IMR-90 (cell line): Measurements from ENCODE around the gene FTSJ3. TPM values are rescaled to one million over a fixed set of nuclear protein-coding genes. Genes with fewer than 3 reads are reported as not detected.

ENCODE experiments used
- ATAC-seq: fragments of 200-7000 bp; cut with Tn5 transposase; 2 replicates; pipeline ENCODE4 v1.9.1; 2020; ENCODE audit warnings: low read depth, mild to moderate bottlenecking, moderate library complexity
- BruUV-seq: library from RNA; stranded (reverse); fragments of 400-500 nt; replicated peaks from 2 replicates; lab custom pipeline; 2021; lab: Mats Ljungman, UMichigan
- CTCF ChIA-PET: fragments of 300-600 bp; formaldehyde crosslinking; extraction: SDS; loops from one replicate; lab custom pipeline; 2021; ENCODE audit warnings: antibody characterized with exemption; lab: Yijun Ruan, JAX
- POLR2A ChIA-PET: fragments of 300-600 bp; sonication (Branson Sonifier 250); formaldehyde crosslinking; loops from one replicate; lab custom pipeline; 2022; ENCODE audit warnings: antibody characterized with exemption; ENCODE audit not compliant: unreplicated experiment; lab: Charles Lee
- DNase-seq: peaks from one replicate; pipeline ENCODE4 v3.0.0; 2013
- H2AFZ ChIP-seq: replicated peaks from 2 replicates; pipeline ENCODE3; 2013; ENCODE audit warnings: low read length, mild to moderate bottlenecking; ENCODE audit not compliant: poor library complexity
- H2AK5ac ChIP-seq: 2 replicates; pipeline ENCODE4 v1.6.1; 2013; ENCODE audit warnings: low read depth, low read length, inconsistent platforms
- H2AK9ac ChIP-seq: replicated peaks from 2 replicates; pipeline ENCODE3; 2013; ENCODE audit warnings: mild to moderate bottlenecking, low read depth, low read length, moderate library complexity; ENCODE audit not compliant: poor library complexity
- H2BK120ac ChIP-seq: 2 replicates; pipeline ENCODE4 v1.6.1; 2013; ENCODE audit warnings: low read depth, low read length, inconsistent platforms
- H2BK15ac ChIP-seq: 3 replicates; pipeline ENCODE4 v1.6.1; 2013; ENCODE audit warnings: low read depth, low read length, inconsistent platforms
- H2BK20ac ChIP-seq: 2 replicates; pipeline ENCODE4 v1.6.1; 2013; ENCODE audit warnings: low read depth, mild to moderate bottlenecking, inconsistent platforms, low read length, moderate library complexity
- H2BK5ac ChIP-seq: 2 replicates; pipeline ENCODE4 v1.6.1; 2013; ENCODE audit warnings: mild to moderate bottlenecking, low read depth, low read length, inconsistent platforms; ENCODE audit not compliant: poor library complexity, severe bottlenecking
- H3K14ac ChIP-seq: replicated peaks from 2 replicates; pipeline ENCODE4 v1.6.1; 2013; ENCODE audit warnings: low read depth, low read length, inconsistent platforms
- H3K18ac ChIP-seq: 2 replicates; pipeline ENCODE4 v1.6.1; 2013; ENCODE audit warnings: low read depth, low read length, control low read depth
- H3K23ac ChIP-seq: 2 replicates; pipeline ENCODE4 v1.6.1; 2013; ENCODE audit warnings: low read depth, low read length, inconsistent platforms
- H3K27ac ChIP-seq: 2 replicates; pipeline ENCODE4 v1.5.1; 2013; ENCODE audit warnings: mild to moderate bottlenecking, control low read depth, low read length; ENCODE audit not compliant: insufficient read depth
- H3K27me3 ChIP-seq: 2 replicates; pipeline ENCODE4 v1.6.1; 2013; ENCODE audit warnings: low read length; ENCODE audit not compliant: control insufficient read depth, insufficient read depth
- H3K36me3 ChIP-seq: 2 replicates; pipeline ENCODE4 v1.6.1; 2013; ENCODE audit warnings: low read length, mixed read lengths; ENCODE audit not compliant: control insufficient read depth, insufficient read depth
- H3K4ac ChIP-seq: 2 replicates; pipeline ENCODE4 v1.6.1; 2013; ENCODE audit warnings: low read depth, low read length, inconsistent platforms
- H3K4me1 ChIP-seq: 2 replicates; pipeline ENCODE4 v1.6.1; 2013; ENCODE audit warnings: low read length, mixed read lengths; ENCODE audit not compliant: control insufficient read depth, insufficient read depth
- H3K4me2 ChIP-seq: 2 replicates; pipeline ENCODE4 v1.6.1; 2013; ENCODE audit warnings: low read depth, mild to moderate bottlenecking, control low read depth, low read length, moderate library complexity
- H3K4me3 ChIP-seq: 2 replicates; pipeline ENCODE4 v1.5.1; 2013; ENCODE audit warnings: low read depth, mild to moderate bottlenecking, control low read depth, low read length, moderate library complexity; ENCODE audit not compliant: insufficient read depth
- H3K56ac ChIP-seq: 2 replicates; pipeline ENCODE4 v1.6.1; 2013; ENCODE audit warnings: low read length, inconsistent platforms; ENCODE audit not compliant: insufficient read depth; ENCODE audit errors: extremely low read depth
- H3K79me1 ChIP-seq, 2 experiments: 2 replicates each; pipeline ENCODE4 v1.6.1; 2013; ENCODE audit warnings: low read length in 2 of 2, inconsistent platforms in 1 of 2, low read depth in 1 of 2
- H3K9ac ChIP-seq: 2 replicates; pipeline ENCODE4 v1.6.1; 2013; ENCODE audit warnings: low read depth, low read length, control low read depth
- H3K9me1 ChIP-seq: 2 replicates; pipeline ENCODE4 v1.6.1; 2013; ENCODE audit warnings: low read length, inconsistent platforms; ENCODE audit not compliant: insufficient read depth
- H3K9me3 ChIP-seq: 2 replicates; pipeline ENCODE4 v1.6.1; 2013; ENCODE audit warnings: low read length; ENCODE audit not compliant: control insufficient read depth, insufficient read depth
- H4K20me1 ChIP-seq: 2 replicates; pipeline ENCODE4 v1.6.1; 2013; ENCODE audit warnings: low read length, inconsistent platforms; ENCODE audit not compliant: insufficient read depth
- H4K5ac ChIP-seq: 2 replicates; pipeline ENCODE4 v1.6.1; 2013; ENCODE audit warnings: mild to moderate bottlenecking, low read depth, low read length, control low read depth
- H4K8ac ChIP-seq, 2 experiments: 2 replicates each; pipeline ENCODE4 v1.6.1; 2013; ENCODE audit warnings: low read depth in 2 of 2, low read length in 2 of 2, control low read depth in 1 of 2, inconsistent platforms in 1 of 2
- H4K91ac ChIP-seq: 2 replicates; pipeline ENCODE4 v1.6.1; 2013; ENCODE audit warnings: low read depth, low read length, inconsistent platforms; ENCODE audit not compliant: insufficient read depth
- RCOR1 ChIP-seq: IDR thresholded peaks from 2 replicates; pipeline ENCODE4 v1.6.1; 2012; ENCODE audit warnings: mild to moderate bottlenecking, low read length, improper control_type of control experiment; ENCODE audit not compliant: insufficient replicate concordance
- WGBS, 2 experiments: methylation state at CpG; one replicate each; pipeline versions ENCODE4 v1.1.5 to v1.1.7; 2013; ENCODE audit warnings: missing lambda C conversion rate in 2 of 2; ENCODE audit not compliant: insufficient read length in 1 of 2; ENCODE audit errors: extremely low coverage in 2 of 2; 5-methylcytosine and 5-hydroxymethylcytosine counted together
- dilution Hi-C: fragments of 300-500 bp; cut with HindIII; formaldehyde crosslinking; loops from one replicate; pipeline ENCODE4 v1.14.3; 2018; ENCODE audit warnings: low sequenced_read_pairs; ENCODE audit not compliant: unreplicated experiment
- in situ Hi-C: fragments of 300-500 bp; cut with MboI; formaldehyde crosslinking; loops from 3 replicates; pipeline ENCODE4 v1.14.3; 2019; ENCODE audit warnings: low sequenced_read_pairs, inconsistent platforms, mixed read lengths
- intact Hi-C: fragments of 100-400 bp; cut with micrococcal nuclease; formaldehyde crosslinking; loops from 2 replicates; pipeline ENCODE4 v1.10.0; 2022
- polyA plus RNA-seq, 3 experiments: library from polyadenylated mRNA; depleted of rRNA; stranded (reverse); fragments of >200 nt; gene quantifications; 2 replicates each; pipeline ENCODE4 v1.2.3, GENCODE V29; 2012; ENCODE audit warnings: low replicate concordance in 1 of 3
- total RNA-seq: library from RNA; depleted of rRNA; stranded (reverse); fragments of >200 nt; gene quantifications from 2 replicates; pipeline ENCODE4 v1.2.3, GENCODE V29; 2012

FTSJ3 gene
- total and polyA plus RNA-seq, 2 of the 4 experiments (the other 2 are of a cell fraction) = 51.3 to 68.1 TPM

DNA sequence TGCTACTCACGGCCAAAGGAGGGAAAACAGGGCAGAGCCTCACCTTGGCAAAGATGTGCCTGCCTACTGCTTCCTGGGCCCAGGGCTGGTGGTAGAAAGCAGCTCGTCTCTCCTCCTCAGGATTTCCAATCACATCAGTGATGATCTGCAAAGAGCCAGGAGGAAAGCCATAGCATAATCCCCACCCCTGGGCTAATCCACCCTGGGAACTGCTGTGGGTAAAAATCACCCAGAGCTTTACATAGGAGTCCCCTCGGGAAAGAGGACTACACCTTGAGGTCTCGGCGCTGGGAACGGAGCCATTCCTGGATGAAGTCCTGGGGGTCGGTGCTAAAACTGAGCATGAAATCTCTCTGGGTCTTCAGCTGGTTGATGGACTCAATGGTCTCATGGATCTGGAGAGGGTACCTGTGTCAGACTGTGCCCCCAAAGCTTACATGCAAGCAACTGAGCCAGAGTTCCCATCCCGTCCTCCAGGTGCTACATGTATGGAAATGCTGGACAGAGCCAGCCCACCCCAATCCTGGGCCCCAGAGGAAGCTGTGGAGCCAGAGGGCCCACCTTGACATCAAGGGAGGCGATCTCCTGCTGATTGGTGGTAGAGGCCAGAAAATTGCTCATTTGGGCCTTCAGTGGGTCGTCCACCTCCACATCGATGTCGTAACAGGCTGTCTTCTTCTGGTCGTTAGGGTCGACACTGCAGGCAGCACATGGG lies 5.7 kb upstream of the FTSJ3 start:
- no TSS peak for BruUV-seq
- Histone ChIP-seq H3K36me3 (peaks cover 71% of the 10 kb centered on the region), H3K9me3 (no peaks in the 10 kb centered on the region), H3K79me1 (peaks cover 24 to 79% of the 10 kb centered on the region in 2 experiments), H2AK9ac (no peak overlapping the region), H2BK20ac (no peak overlapping the region), H3K56ac (no peak overlapping the region), H2BK15ac (no peak overlapping the region), H2BK5ac (no peak overlapping the region), H4K20me1 (peaks cover 48% of the 10 kb centered on the region), H3K9me1 (no peaks in the 10 kb centered on the region), H3K18ac (no peak overlapping the region), H4K8ac (no peak overlapping the region), H4K5ac (no peak overlapping the region), H3K4me1 (peaks cover 2% of the 10 kb centered on the region), H3K14ac (no peak overlapping the region), H4K91ac (no peak overlapping the region), H2BK120ac (no peak overlapping the region), H2AFZ (no peak overlapping the region), H3K4me3 (no peak overlapping the region), H3K4me2 (no peak overlapping the region), H2AK5ac (no peak overlapping the region), H3K27me3 (no peaks in the 10 kb centered on the region), H3K23ac (no peak overlapping the region), H3K27ac (no peak overlapping the region), H3K9ac (no peak overlapping the region), H3K4ac (no peak overlapping the region)
- no peak for DNase-seq
- CTCF ChIA-PET = no interaction called here
- in situ Hi-C loops = no loop called here
- ATAC-seq = no peak
- TF ChIP-seq RCOR1 = no peak
- dilution Hi-C loops = no loop called here
- intact Hi-C loops = no loop called here
- POLR2A ChIA-PET = no interaction called here
- WGBS, 2 experiments = 100% methylated on average over 1 of the region's 14 CpGs; no CpG with 5 or more reads in 1 of the 2 experiments
